ENCODE results near the gene TMEM163. TPM values are rescaled to one million over a fixed set of nuclear protein-coding genes. Genes with fewer than 3 reads are reported as not detected.
A peak's percentile ranks its signal among the peaks of the same experiment; 100 is the strongest.

The TMEM163 gene
- total RNA-seq, 1 experiment from 2014 or later: 2.5 TPM

GRCh38 chr2:134436706-134437105 lies 282.1 kb downstream of the TMEM163 start:
- Mint-ChIP-seq H3K9me3 (ENCODE audit: low read depth, unreplicated experiment) (no peaks in the 10 kb centered on the region), H3K27me3 (ENCODE audit: unreplicated experiment) (no peaks in the 10 kb centered on the region), H3K36me3 (ENCODE audit: insufficient read depth, unreplicated experiment) (peaks cover 27% of the 10 kb centered on the region), H3K4me1 (ENCODE audit: low read depth, unreplicated experiment) (peaks cover 38% of the 10 kb centered on the region), H3K27ac (ENCODE audit: unreplicated experiment) (no peak overlapping the region), H3K4me3 (ENCODE audit: low read depth, unreplicated experiment) (no peak overlapping the region)
- intact Hi-C loops (cut with micrococcal nuclease; ENCODE audit: unreplicated experiment): no loop called here
- CTCF ChIA-PET: interaction anchor here (1.6 kb wide), 1 partner anchor 14 kb away, joined by 6 read pairs; no protein-coding TSS in a partner anchor
- BruUV-seq (replicated peaks): no TSS peak
- TF ChIP-seq CTCF (IDR thresholded peaks at IDR 0.05; ENCODE audit: unreplicated experiment): no peak
- DNase-seq: no peak

GRCh38 chr2:134435936-134436335 lies 282.9 kb downstream of the TMEM163 start:
- Mint-ChIP-seq H3K27ac (ENCODE audit: unreplicated experiment) (no peak overlapping the region), H3K9me3 (ENCODE audit: low read depth, unreplicated experiment) (no peaks in the 10 kb centered on the region), H3K36me3 (ENCODE audit: insufficient read depth, unreplicated experiment) (peaks cover 25% of the 10 kb centered on the region), H3K27me3 (ENCODE audit: unreplicated experiment) (no peaks in the 10 kb centered on the region), H3K4me3 (ENCODE audit: low read depth, unreplicated experiment) (no peak overlapping the region), H3K4me1 (ENCODE audit: low read depth, unreplicated experiment) (peaks cover 46% of the 10 kb centered on the region)
- intact Hi-C loops (cut with micrococcal nuclease; ENCODE audit: unreplicated experiment): no loop called here
- no peak for DNase-seq
- no TSS peak for BruUV-seq (replicated peaks)
- TF ChIP-seq CTCF (IDR thresholded peaks at IDR 0.05; ENCODE audit: unreplicated experiment): no peak
- CTCF ChIA-PET: interaction anchor here (1.1 to 1.6 kb wide), 2 partner anchors 10 to 15 kb away, joined by 3 to 6 read pairs; no protein-coding TSS in a partner anchor

GRCh38 chr2:134435505-134435904 lies 283.3 kb downstream of the TMEM163 start:
- intact Hi-C loops (cut with micrococcal nuclease; ENCODE audit: unreplicated experiment): no loop called here
- BruUV-seq (replicated peaks): no TSS peak
- DNase-seq: no peak
- H3K9me3 Mint-ChIP-seq (ENCODE audit: low read depth, unreplicated experiment): no peaks in the 10 kb centered on the region
- CTCF ChIA-PET: interaction anchor here (1.1 to 1.6 kb wide), 2 partner anchors 11 to 16 kb away, joined by 3 to 6 read pairs; no protein-coding TSS in a partner anchor
- H3K27me3 Mint-ChIP-seq (ENCODE audit: unreplicated experiment): no peaks in the 10 kb centered on the region
- H3K27ac Mint-ChIP-seq (ENCODE audit: unreplicated experiment): peak overlapping the region; percentile 89
- H3K36me3 Mint-ChIP-seq (ENCODE audit: insufficient read depth, unreplicated experiment): peaks cover 25% of the 10 kb centered on the region
- TF ChIP-seq CTCF (IDR thresholded peaks at IDR 0.05; ENCODE audit: unreplicated experiment): no peak
- H3K4me1 Mint-ChIP-seq (ENCODE audit: low read depth, unreplicated experiment): peaks cover 50% of the 10 kb centered on the region
- H3K4me3 Mint-ChIP-seq (ENCODE audit: low read depth, unreplicated experiment): no peak overlapping the region

- CTCF ChIA-PET: no interaction called here
- Mint-ChIP-seq H3K4me1 (ENCODE audit: low read depth, unreplicated experiment) (peaks cover 51% of the 10 kb centered on the region), H3K9me3 (ENCODE audit: low read depth, unreplicated experiment) (no peaks in the 10 kb centered on the region), H3K27ac (ENCODE audit: unreplicated experiment) (peak overlapping the region; percentile 89), H3K4me3 (ENCODE audit: low read depth, unreplicated experiment) (peak overlapping the region; percentile 20), H3K27me3 (ENCODE audit: unreplicated experiment) (no peaks in the 10 kb centered on the region), H3K36me3 (ENCODE audit: insufficient read depth, unreplicated experiment) (peaks cover 18% of the 10 kb centered on the region)
- no peak for TF ChIP-seq CTCF (IDR thresholded peaks at IDR 0.05; ENCODE audit: unreplicated experiment)
- intact Hi-C loops (cut with micrococcal nuclease; ENCODE audit: unreplicated experiment): loop anchor here (5.0 kb wide), 1 partner anchor 317 kb away; no protein-coding TSS in a partner anchor
- no TSS peak for BruUV-seq (replicated peaks)
- DNase-seq: no peak
These were observed 284.8 kb downstream of the TMEM163 start for GRCh38 chr2:134433979-134434378.

All from Calu3 (cell line).